Stomach smooth muscle (tissue), 2 donors: ENCODE results near the gene SFMBT1.

ENCODE experiments used
- H3K27ac ChIP-seq: one replicate; pipeline ENCODE4 v1.7.0; 2013; ENCODE audit warnings: mild to moderate bottlenecking, low read length, inconsistent platforms
- H3K27me3 ChIP-seq, 2 donors: one replicate each; pipeline ENCODE4 v1.7.0; 2013; ENCODE audit warnings: low read length in 2 of 2; ENCODE audit not compliant: insufficient read depth in 2 of 2, control insufficient read depth in 1 of 2
- H3K36me3 ChIP-seq, 2 donors: one replicate each; pipeline ENCODE4 v1.7.0; 2013; ENCODE audit warnings: low read length in 2 of 2; ENCODE audit not compliant: control insufficient read depth in 2 of 2, insufficient read depth in 2 of 2
- H3K4me1 ChIP-seq: one replicate; pipeline ENCODE4 v1.7.0; 2013; ENCODE audit warnings: low read length; ENCODE audit not compliant: control insufficient read depth, insufficient read depth
- H3K4me3 ChIP-seq, 2 donors: one replicate each; pipeline ENCODE4 v1.7.0; 2013; ENCODE audit warnings: low read length in 2 of 2
- H3K9ac ChIP-seq, 2 donors: one replicate each; pipeline ENCODE4 v1.7.0; 2013; ENCODE audit warnings: low read length in 2 of 2, mild to moderate bottlenecking in 1 of 2
- H3K9me3 ChIP-seq, 2 donors: one replicate each; pipeline ENCODE4 v1.7.0; 2013; ENCODE audit warnings: low read length in 2 of 2; ENCODE audit not compliant: control insufficient read depth in 2 of 2
- donor health status: healthy.
- donor health status: Pancreatic carcinoma.

The SFMBT1 gene

DNA sequence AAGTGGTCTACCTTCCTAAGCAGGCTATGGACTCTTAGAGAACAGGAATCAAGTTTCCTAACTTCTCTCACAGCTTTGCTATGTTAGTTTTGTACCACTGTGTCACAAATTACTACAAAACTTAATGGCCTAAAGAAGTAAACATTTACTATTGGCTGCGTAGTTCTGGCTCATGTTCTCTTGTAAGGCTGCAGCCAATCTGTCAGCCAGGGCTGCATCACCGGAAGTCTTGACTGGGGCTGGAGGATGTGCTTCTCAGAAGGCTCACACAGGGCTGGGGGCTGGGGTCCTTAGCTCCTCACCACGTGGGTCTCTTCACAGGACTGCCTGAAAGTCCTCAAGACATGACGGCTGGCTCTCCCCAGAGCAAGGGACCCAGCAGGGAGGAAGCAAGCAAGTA is 164.0 kb downstream of the SFMBT1 start:
- Histone ChIP-seq H3K27ac (no peak overlapping the region), H3K9me3 (no peaks in the 10 kb centered on the region), H3K4me1 (no peaks in the 10 kb centered on the region), H3K36me3 (peaks cover 0 to 17% of the 10 kb centered on the region in 2 donors), H3K9ac (no peak overlapping the region), H3K27me3 (no peaks in the 10 kb centered on the region), H3K4me3 (no peak overlapping the region)

DNA sequence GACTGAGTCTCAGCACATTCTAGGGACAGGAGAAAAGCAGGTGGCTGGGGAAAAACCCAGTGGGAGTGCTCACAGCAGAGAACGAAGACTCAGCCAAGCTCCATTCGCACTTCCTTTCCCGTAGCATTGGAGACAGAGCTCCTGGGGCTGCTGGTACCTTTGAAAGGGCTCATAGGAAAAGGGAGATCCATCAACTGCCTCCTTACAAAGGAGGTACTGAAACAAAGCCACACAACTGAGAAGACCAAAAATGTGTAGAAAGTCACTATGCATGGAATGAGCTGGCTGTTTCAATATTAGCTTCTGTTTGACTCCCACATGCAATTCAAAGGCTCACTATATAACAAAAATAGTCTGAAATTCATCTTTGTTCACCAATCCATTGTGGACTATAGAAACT is 165.4 kb downstream of the SFMBT1 start:
- H3K9ac ChIP-seq, result no peak overlapping the region
- H3K4me1 ChIP-seq, result no peaks in the 10 kb centered on the region
- H3K4me3 ChIP-seq, result no peak overlapping the region
- no peak overlapping the region for H3K27ac ChIP-seq
- H3K9me3 ChIP-seq, result no peaks in the 10 kb centered on the region
- H3K27me3 ChIP-seq, result no peaks in the 10 kb centered on the region
- peaks cover 0 to 14% of the 10 kb centered on the region in 2 donors for H3K36me3 ChIP-seq

DNA sequence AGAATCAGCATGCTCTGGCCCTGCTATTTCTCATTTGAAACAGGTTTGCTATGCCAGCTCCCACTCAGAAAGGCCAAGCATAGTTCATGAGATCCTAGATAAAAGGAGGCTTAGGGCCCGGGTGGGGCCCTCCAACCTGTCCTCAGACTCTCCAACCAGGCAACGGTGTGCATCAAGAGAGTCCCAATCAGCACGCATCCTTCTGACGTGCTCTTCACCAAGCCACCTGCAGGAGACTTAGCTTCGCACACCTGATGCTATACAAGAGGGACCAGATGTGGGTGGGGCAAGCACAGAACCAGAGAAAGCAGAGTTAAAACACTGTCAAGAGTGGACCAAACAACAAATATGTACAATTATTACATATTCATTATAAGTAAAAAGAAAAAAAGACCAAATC is 165.8 kb downstream of the SFMBT1 start:
- Histone ChIP-seq H3K27me3 (no peaks in the 10 kb centered on the region), H3K27ac (no peak overlapping the region), H3K4me1 (no peaks in the 10 kb centered on the region), H3K36me3 (peaks cover 0 to 13% of the 10 kb centered on the region in 2 donors), H3K9ac (no peak overlapping the region), H3K9me3 (no peaks in the 10 kb centered on the region), H3K4me3 (no peak overlapping the region)

DNA sequence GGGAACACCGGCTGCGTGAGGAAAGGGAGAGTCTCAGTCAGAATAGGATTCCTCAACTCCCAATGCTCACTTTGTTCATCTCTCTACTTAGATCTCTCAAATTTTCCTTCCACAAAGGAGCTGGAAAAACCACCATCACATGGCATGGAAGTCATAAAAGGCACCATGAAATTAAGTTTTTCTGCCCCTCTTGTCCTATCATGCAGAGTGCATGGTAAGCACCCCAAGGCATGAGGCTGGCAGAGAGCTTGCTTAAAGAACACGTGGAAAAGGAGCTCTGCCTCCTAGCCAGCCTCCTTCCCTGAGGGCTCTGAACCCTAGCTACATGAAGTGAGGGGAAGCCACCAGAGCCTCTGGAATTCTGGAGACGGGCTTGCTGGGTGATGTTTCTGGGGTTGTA is 166.3 kb downstream of the SFMBT1 start:
- no peaks in the 10 kb centered on the region for H3K4me1 ChIP-seq
- no peak overlapping the region for H3K27ac ChIP-seq
- no peak overlapping the region for H3K9ac ChIP-seq
- H3K9me3 ChIP-seq, result no peaks in the 10 kb centered on the region
- H3K27me3 ChIP-seq, result no peaks in the 10 kb centered on the region
- H3K4me3 ChIP-seq, result no peak overlapping the region
- H3K36me3 ChIP-seq, result peaks cover 0 to 13% of the 10 kb centered on the region in 2 donors

DNA sequence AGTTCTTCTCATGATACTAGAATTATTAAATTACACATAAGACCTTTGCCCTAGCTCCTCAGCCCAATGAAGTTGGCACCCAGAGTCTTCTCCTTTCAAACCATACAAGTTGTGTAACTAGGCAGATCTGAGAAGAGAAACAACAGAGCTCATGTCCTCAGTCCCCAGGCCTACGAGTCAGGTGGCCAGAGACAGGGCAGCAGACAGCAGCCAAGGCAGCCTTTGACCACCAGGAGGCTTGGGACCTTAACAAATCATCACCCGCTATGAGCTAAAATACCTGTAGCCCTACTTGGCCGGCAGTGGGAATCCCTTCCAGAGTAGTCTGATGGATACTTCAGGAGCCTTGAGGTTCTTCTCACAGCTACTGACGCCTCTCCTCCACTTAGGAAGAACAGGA is 166.8 kb downstream of the SFMBT1 start:
- Histone ChIP-seq H3K4me3 (no peak overlapping the region), H3K9ac (no peak overlapping the region), H3K9me3 (no peaks in the 10 kb centered on the region), H3K36me3 (peaks cover 0 to 13% of the 10 kb centered on the region in 2 donors), H3K4me1 (no peaks in the 10 kb centered on the region), H3K27me3 (no peaks in the 10 kb centered on the region), H3K27ac (no peak overlapping the region)

DNA sequence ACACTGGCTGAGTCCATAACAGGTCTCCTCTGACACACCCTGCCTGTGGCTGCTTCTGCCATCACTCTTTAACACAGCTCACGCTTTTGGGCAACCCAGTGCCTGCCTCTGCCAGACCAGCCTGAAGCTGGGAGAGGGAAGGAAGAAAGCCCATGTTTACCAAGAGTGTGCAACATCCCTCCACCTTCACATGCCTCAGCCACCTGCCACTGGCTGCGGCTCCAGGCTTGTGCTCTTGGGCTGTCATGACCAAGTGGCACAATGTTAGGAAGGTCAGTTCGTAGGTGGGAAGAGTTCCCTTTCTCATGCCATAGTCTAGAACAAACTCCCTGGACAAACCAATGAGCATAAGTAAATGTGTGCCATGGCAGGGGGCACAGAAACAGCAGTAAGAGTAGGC is 168.8 kb downstream of the SFMBT1 start:
- H3K27me3 ChIP-seq, result no peaks in the 10 kb centered on the region

DNA sequence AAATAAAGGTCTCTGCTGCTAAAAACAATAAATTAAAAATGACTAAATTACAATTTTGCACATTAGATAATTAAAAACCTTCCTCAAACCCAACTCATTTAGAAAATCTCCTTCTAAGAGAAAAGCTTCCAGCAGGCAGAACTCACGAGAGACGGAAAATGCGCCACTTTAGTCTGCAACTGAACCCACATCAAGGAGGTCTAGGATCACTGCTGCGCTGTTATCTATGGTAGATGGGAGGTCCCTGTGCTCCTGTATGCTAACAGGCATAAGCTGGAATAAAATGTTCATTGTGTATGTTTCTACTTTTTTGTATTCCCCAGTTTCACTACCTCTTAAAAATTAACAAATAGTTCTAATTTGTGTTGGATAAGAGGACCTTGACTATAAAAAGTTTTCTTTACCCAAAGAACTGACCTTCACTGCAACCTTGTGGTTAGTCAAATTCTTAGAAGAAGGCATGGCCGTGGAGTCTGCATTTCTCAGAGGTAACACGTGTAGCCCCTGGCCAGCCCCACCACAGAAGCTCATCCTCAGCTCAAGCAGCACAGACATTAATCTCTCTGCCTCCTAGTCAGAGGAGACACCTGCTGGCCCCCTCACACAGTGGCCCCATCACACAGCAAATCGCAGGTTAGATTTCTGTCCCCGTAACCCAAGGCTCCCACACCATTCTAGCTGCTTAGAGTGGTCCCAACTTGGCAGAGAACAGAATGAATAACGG is 170.8 kb downstream of the SFMBT1 start:
- no peak overlapping the region for H3K27ac ChIP-seq
- H3K9me3 ChIP-seq, result no peaks in the 10 kb centered on the region
- H3K27me3 ChIP-seq, result no peaks in the 10 kb centered on the region
- H3K9ac ChIP-seq, result no peak overlapping the region
- no peak overlapping the region for H3K4me3 ChIP-seq
- H3K36me3 ChIP-seq, result peaks cover 0 to 10% of the 10 kb centered on the region in 2 donors
- H3K4me1 ChIP-seq, result peaks cover 2% of the 10 kb centered on the region

More for the DNA sequence above, 168.8 kb downstream of the SFMBT1 start:
- Histone ChIP-seq H3K9ac (no peak overlapping the region), H3K9me3 (no peaks in the 10 kb centered on the region), H3K4me1 (peaks cover 2% of the 10 kb centered on the region), H3K27ac (no peak overlapping the region), H3K4me3 (no peak overlapping the region), H3K36me3 (peaks cover 0 to 13% of the 10 kb centered on the region in 2 donors)

DNA sequence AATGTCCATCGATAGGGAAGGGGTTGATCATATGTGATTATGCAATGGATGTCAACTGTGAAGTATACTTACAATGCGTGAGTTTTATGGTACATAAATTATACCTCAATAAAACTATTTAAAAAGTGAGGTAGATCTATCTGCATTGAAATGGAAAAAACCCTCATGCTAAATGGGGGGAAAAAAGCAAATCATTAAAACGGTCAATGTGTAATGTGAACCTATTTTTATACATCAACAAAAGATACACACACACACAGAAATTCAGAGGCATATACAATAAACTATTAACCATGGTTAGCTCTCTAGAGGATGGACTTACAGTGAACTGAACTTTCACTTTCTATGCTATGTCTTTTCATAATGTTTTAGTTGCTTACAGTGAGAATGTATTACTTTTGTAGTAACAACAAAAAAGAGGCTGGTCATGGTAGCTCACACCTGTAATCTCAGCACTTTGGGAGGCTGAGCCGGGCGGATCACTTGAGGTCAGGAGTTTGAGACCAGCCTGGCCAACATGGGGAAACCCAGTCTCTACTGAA is 171.6 kb downstream of the SFMBT1 start:
- Histone ChIP-seq H3K9ac (no peak overlapping the region), H3K27ac (no peak overlapping the region), H3K27me3 (no peaks in the 10 kb centered on the region), H3K36me3 (peaks cover 0 to 5% of the 10 kb centered on the region in 2 donors), H3K9me3 (no peaks in the 10 kb centered on the region), H3K4me3 (no peak overlapping the region), H3K4me1 (peaks cover 2% of the 10 kb centered on the region)

DNA sequence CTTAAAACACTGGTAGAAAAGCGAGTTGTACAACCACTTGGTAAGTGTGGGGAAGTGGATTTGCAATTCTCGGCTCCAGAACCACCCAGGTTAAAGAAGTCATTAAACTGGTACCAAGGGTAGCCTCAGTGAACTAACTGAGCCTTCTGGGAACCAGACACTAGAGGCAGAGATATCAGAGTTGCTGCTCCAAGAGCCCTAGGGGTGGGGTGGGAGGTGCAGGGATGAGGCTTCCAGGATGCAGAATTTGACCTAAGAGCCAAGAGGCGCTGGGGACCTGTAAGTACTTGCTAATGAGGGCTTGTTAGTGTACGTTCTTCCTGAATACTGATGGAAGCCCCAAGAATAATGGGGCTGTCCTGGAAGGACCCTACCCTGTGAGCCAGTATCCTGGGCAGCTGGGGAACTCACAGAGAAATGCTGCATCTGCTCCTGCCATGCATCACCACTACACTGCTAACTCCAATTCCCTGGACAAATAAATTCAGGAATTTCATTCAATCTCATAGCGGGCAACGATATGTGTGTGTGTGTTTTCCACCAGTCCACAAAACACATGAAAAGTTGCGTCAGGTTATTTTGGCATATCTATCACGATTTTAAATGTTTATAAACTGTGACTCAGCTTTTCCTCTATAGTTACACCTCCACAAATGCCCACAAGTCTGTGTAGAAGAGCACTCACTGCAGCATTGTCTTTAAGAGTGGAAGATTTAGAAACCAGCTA is 172.3 kb downstream of the SFMBT1 start:
- no peak overlapping the region for H3K4me3 ChIP-seq
- H3K36me3 ChIP-seq, result peaks cover 0 to 5% of the 10 kb centered on the region in 2 donors
- H3K27ac ChIP-seq, result no peak overlapping the region
- no peaks in the 10 kb centered on the region for H3K27me3 ChIP-seq
- no peaks in the 10 kb centered on the region for H3K9me3 ChIP-seq
- H3K9ac ChIP-seq, result no peak overlapping the region
- H3K4me1 ChIP-seq, result peaks cover 2% of the 10 kb centered on the region

DNA sequence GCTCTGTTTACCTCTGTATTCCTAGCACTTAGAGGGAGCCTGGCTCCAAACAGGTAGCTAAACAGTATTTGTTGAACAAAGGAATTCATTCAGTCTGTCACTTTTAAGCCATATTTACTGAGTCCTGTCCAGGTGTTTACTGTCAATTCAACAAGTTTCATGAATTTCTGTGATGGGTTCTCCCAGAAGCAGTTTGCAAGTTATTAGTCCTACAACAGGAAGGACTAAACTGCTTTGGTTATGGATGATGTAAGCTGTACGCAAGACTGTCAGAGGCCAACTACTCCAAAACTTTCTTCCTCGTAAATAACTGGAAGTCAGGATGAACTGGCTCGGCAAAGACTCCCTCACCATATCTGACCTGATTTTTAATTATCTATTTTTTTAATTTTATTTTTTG is 173.6 kb downstream of the SFMBT1 start:
- H3K27ac ChIP-seq, result no peak overlapping the region
- no peaks in the 10 kb centered on the region for H3K27me3 ChIP-seq
- H3K9ac ChIP-seq, result no peak overlapping the region
- H3K9me3 ChIP-seq, result no peaks in the 10 kb centered on the region
- H3K4me1 ChIP-seq, result peaks cover 2% of the 10 kb centered on the region
- H3K4me3 ChIP-seq, result no peak overlapping the region
- peaks cover 0 to 2% of the 10 kb centered on the region in 2 donors for H3K36me3 ChIP-seq

DNA sequence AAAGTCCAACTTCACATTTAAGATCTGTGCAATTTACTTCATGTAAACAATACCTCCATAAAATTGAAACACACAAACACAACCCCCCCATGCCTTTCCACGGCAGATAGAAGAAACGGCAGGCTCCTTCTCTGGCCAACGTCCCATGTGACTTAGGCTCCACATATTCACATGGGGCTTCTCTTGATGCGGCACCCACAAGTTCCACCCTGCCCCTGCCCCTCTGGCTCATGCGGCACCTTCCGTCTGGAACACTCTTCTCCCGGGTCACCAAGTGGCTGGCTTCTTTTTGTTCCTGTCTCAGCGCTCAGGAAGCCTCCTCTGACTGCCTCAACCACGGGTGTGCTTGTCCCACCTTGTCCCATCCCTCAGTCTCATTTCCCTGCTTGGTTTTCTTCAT is 174.1 kb downstream of the SFMBT1 start:
- H3K9me3 ChIP-seq, result no peaks in the 10 kb centered on the region

More for the DNA sequence above, 174.1 kb downstream of the SFMBT1 start:
- Histone ChIP-seq H3K9ac (no peak overlapping the region), H3K27ac (no peak overlapping the region), H3K4me1 (peaks cover 2% of the 10 kb centered on the region), H3K27me3 (no peaks in the 10 kb centered on the region), H3K4me3 (no peak overlapping the region), H3K36me3 (no peaks in the 10 kb centered on the region)
